Bronchial epithelial cell (primary cell): ENCODE results near the gene ABCD4. TPM values are rescaled to one million over a fixed set of nuclear protein-coding genes. Genes with fewer than 3 reads are reported as not detected.

Experiments
- DNase-seq: peaks from one replicate; pipeline ENCODE4 v3.0.0-alpha.2; 2010; ENCODE audit warnings: low read depth
- FAIRE-seq: peaks from 2 replicates; lab custom pipeline; 2011; peaks lifted over from hg19 to GRCh38; lab: Jason Lieb, UNC
- H3K27me3 ChIP-seq: 2 replicates; pipeline ENCODE4 v1.5.1; 2011; ENCODE audit warnings: low read length; ENCODE audit not compliant: control insufficient read depth, insufficient read depth
- H3K36me3 ChIP-seq: 2 replicates; pipeline ENCODE4 v1.5.1; 2011; ENCODE audit warnings: low read length; ENCODE audit not compliant: control insufficient read depth, insufficient read depth
- H3K4me3 ChIP-seq: 2 replicates; pipeline ENCODE4 v1.5.1; 2011; ENCODE audit warnings: mild to moderate bottlenecking, low read depth, low read length, control low read depth
- total RNA-seq: library from RNA; depleted of rRNA; stranded (reverse); fragments of >200 nt; gene quantifications from 2 replicates; pipeline ENCODE4 v1.2.1, GENCODE V29; 2014
- TF ChIP-seq, protein P1 (sequence below): IDR thresholded peaks from 2 replicates; pipeline ENCODE4 v1.5.1; 2011; ENCODE audit warnings: mild to moderate bottlenecking, moderate library complexity, low read length, control low read depth, inconsistent platforms; ENCODE audit not compliant: insufficient read depth, severe bottlenecking

Gene ABCD4
- total RNA-seq, 1 donor from 2014 or later, result 13.2 TPM

DNA sequence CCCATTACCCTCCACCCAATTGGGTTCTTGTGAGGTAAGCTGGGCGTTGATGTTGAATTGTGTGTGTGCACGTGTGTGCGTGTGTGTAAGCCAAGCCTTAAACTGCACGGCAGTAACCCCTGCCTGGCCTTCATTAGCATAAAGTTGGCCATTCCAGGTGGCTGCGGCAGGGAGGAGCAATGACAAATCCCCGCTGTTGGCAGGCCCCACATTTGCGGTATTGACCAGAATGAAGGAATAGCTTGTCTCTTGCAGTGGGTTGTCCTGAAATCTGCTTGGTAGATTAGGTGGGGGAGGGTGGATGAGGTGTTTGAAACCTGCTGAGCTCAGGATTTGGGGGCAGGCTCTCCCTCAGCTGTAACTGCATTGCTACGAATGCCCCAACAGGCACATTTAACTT is 56.2 kb downstream of the ABCD4 start:
- H3K36me3 ChIP-seq, result no peaks in the 10 kb centered on the region
- TF ChIP-seq, protein P1, sequence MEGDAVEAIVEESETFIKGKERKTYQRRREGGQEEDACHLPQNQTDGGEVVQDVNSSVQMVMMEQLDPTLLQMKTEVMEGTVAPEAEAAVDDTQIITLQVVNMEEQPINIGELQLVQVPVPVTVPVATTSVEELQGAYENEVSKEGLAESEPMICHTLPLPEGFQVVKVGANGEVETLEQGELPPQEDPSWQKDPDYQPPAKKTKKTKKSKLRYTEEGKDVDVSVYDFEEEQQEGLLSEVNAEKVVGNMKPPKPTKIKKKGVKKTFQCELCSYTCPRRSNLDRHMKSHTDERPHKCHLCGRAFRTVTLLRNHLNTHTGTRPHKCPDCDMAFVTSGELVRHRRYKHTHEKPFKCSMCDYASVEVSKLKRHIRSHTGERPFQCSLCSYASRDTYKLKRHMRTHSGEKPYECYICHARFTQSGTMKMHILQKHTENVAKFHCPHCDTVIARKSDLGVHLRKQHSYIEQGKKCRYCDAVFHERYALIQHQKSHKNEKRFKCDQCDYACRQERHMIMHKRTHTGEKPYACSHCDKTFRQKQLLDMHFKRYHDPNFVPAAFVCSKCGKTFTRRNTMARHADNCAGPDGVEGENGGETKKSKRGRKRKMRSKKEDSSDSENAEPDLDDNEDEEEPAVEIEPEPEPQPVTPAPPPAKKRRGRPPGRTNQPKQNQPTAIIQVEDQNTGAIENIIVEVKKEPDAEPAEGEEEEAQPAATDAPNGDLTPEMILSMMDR, result no peak
- DNase-seq (no peak), FAIRE-seq (no peak)
- peaks cover 33% of the 10 kb centered on the region for H3K27me3 ChIP-seq
- no peak overlapping the region for H3K4me3 ChIP-seq

DNA sequence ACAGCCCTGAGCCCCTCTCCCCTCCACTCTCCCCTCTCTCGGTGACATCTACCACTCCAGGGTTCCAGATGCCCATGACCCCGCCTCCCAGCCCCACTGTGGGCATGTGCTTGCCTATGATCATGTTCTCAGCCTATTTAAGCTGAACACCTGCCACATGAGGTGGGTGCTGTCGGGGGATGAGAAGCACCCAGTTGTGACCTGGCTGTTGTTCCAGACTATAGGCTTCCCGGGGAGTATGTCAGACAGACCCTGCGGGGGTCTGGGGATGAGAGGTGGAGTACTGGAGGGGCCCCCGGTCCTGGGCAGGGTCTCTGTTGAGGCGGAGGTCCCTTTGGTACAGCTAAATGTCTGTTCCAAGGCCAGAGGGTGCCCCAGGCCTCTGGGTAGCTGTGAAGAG is 57.4 kb downstream of the ABCD4 start:
- H3K27me3 ChIP-seq, result peaks cover 45% of the 10 kb centered on the region
- no peak overlapping the region for H3K4me3 ChIP-seq
- H3K36me3 ChIP-seq, result no peaks in the 10 kb centered on the region
- FAIRE-seq (no peak), DNase-seq (no peak)
- TF ChIP-seq, protein P1, result no peak

DNA sequence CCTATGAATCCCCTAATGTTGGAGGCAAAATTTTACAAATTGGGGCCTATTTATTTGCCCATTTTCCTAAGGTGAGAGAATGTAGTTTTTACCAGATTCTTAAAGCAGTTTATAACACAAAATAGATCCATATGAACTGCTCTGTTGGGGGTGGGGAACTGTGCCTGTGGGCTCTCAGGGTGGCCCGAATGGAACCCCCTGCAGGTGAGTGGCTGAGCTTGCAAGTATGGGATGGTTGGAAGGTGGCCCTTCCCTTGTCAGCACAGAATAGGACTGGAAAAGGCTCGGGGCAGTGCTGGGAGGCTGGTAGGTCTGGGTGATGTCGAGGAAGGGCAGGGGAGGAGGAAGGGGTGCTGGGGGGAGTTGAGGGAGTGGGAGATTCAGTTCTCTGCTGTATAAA is 58.6 kb downstream of the ABCD4 start:
- H3K27me3 ChIP-seq, result peaks cover 54% of the 10 kb centered on the region
- H3K4me3 ChIP-seq, result no peak overlapping the region
- TF ChIP-seq, protein P1, result no peak
- no peaks in the 10 kb centered on the region for H3K36me3 ChIP-seq
- DNase-seq (no peak), FAIRE-seq (no peak)

DNA sequence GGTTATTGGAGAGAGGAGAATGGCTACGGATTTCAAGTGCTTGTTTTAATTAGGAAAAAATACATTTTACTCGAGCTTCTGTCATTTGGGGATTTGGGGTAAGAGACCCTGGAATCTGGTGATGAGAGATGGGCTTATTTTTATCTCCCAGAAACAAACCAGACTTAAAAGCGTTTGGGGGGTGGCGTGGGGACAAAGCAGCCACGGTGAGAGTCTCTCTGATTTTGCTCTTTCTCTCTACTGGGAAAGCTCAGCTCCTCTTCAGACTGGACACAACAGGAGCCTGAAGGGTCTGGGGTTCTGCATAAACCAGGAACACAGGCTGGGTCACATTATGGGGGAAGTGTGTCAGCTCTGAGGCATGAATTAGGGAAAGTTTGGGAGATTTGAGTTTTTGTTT is 59.7 kb downstream of the ABCD4 start:
- FAIRE-seq, result no peak
- TF ChIP-seq, protein P1, result no peak
- H3K27me3 ChIP-seq, result peaks cover 65% of the 10 kb centered on the region

DNA sequence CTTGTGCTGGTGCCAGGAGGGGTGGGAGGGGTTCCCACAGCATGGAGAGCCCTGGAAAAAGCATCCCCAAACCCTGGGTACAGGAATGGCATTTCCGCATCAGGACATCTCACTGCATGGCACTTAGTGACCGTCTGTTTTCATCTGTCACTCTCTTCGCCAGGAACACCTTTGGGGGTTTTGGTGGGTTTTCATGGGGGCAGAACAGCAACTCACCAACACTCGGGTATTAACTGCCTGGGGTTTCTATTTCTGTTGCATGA is 60.0 kb downstream of the ABCD4 start:
- DNase-seq (no peak), FAIRE-seq (no peak)
- Histone ChIP-seq H3K4me3 (no peak overlapping the region), H3K27me3 (peaks cover 65% of the 10 kb centered on the region), H3K36me3 (no peaks in the 10 kb centered on the region)
- TF ChIP-seq, protein P1, result no peak

More for the DNA sequence above, 59.7 kb downstream of the ABCD4 start:
- Histone ChIP-seq H3K36me3 (no peaks in the 10 kb centered on the region), H3K4me3 (no peak overlapping the region)
- no peak for DNase-seq

DNA sequence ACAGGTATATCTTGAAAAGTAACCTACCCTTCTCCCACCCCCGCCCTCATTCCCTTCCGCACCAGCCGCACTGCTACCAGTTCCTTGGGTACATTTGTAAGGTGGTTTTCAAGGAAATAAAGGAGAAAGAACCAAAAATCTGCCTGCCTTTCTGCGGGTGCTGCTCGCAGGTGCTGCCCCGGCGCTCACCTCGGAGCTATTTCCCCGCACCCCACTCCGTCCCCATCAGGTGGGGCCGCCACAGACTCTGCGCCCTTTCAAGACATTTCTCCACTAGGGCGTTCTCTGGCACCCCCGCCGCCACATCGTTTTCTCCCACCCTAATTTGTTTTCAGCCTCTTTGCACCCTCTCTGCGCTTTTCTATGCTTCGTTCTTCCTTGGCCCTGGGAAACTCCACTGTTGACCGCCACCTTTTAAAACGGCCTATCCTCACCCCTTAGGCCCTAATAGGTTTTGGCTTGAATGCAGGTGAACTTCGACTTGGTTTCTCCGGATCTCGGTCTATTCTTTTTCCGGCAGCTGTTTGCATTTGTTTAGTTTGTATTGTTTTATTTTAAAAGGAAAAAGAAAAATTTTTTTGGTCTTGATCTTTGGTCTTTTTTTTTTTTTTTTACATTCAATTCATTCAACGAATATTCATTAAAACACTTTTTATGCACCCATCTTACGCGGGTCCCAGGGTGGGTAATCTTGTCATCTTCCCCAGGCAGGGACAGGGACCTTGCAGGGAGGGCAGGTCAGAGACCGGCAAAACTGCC is 60.5 kb downstream of the ABCD4 start:
- FAIRE-seq, result no peak
- no peak for DNase-seq
- TF ChIP-seq, protein P1, result no peak
- Histone ChIP-seq H3K27me3 (peaks cover 68% of the 10 kb centered on the region), H3K4me3 (no peak overlapping the region), H3K36me3 (no peaks in the 10 kb centered on the region)
